ENCODE data around the gene SH2D3C. TPM values are rescaled to one million over a fixed set of nuclear protein-coding genes. Genes with fewer than 3 reads are reported as not detected.

Gene SH2D3C
- total and polyA plus RNA-seq, 2 of the 4 experiments (the other 2 are of a cell fraction) = under 0.01 to 0.24 TPM

GRCh38 chr9:127751269-127752054 lies 27.0 kb downstream of the SH2D3C start:
- Histone ChIP-seq H3K4me2 (ENCODE audit: low read depth, low read length) (no peak overlapping the region), H3K23ac (ENCODE audit: low read depth, low read length) (no peak overlapping the region), H4K91ac (ENCODE audit: insufficient read depth, low read depth, low read length) (no peak overlapping the region), H3K27ac (ENCODE audit: insufficient read depth, low read length) (no peak overlapping the region), H2AK5ac (ENCODE audit: low read depth, low read length) (no peak overlapping the region), H3K4me3 (ENCODE audit: insufficient read depth, low read depth, low read length) (no peak overlapping the region), H3K4me1 (ENCODE audit: control insufficient read depth, insufficient read depth, low read length) (no peaks in the 10 kb centered on the region), H3K4ac (ENCODE audit: low read depth, low read length) (no peak overlapping the region), H2BK15ac (ENCODE audit: low read depth, low read length) (no peak overlapping the region), H3K36me3 (ENCODE audit: control insufficient read depth, insufficient read depth, low read length) (no peaks in the 10 kb centered on the region), H3K9me1 (ENCODE audit: insufficient read depth, low read length) (peaks cover 3% of the 10 kb centered on the region; the same call in 1 of the 2 replicates), H2BK120ac (ENCODE audit: low read depth, low read length) (no peak overlapping the region), H2AFZ (replicated peaks; ENCODE audit: low read length, poor library complexity) (no peak overlapping the region), H4K5ac (ENCODE audit: low read depth, low read length) (no peak overlapping the region), H2BK20ac (ENCODE audit: low read depth, low read length) (no peak overlapping the region), H3K14ac (replicated peaks; ENCODE audit: low read depth, low read length) (no peak overlapping the region), H3K56ac (ENCODE audit: extremely low read depth, insufficient read depth, low read length) (no peak overlapping the region), H3K27me3 (ENCODE audit: control insufficient read depth, insufficient read depth, low read length) (peaks cover 73% of the 10 kb centered on the region), H3K79me1 (ENCODE audit: low read depth in 1 of 2, low read length in 2 of 2) (no peaks in the 10 kb centered on the region), H2BK5ac (ENCODE audit: low read depth, low read length, poor library complexity, severe bottlenecking) (no peak overlapping the region), H3K18ac (ENCODE audit: low read depth, low read length) (no peak overlapping the region), H3K9me3 (ENCODE audit: control insufficient read depth, insufficient read depth, low read length) (no peaks in the 10 kb centered on the region), H4K8ac (ENCODE audit: low read depth in 2 of 2, low read length in 2 of 2) (no peak overlapping the region), H2AK9ac (replicated peaks; ENCODE audit: low read depth, low read length, poor library complexity) (no peak overlapping the region), H3K9ac (ENCODE audit: low read depth, low read length) (no peak overlapping the region), H4K20me1 (ENCODE audit: insufficient read depth, low read length) (peaks cover 6% of the 10 kb centered on the region; the same call in 1 of the 2 replicates)
- no peak for TF ChIP-seq MXI1 (IDR thresholded peaks at IDR 0.05; ENCODE audit: borderline replicate concordance, low read depth, low read length)
- no peak for TF ChIP-seq CEBPB (IDR thresholded peaks at IDR 0.05; ENCODE audit: low read depth, low read length)
- no peak for TF ChIP-seq MAZ (IDR thresholded peaks at IDR 0.05; ENCODE audit: borderline replicate concordance, low read depth, low read length)
- TF ChIP-seq CTCF (conservative IDR thresholded peaks at IDR 0.05; ENCODE audit: low read depth, low read length) = no peak
- TF ChIP-seq MAFK (IDR thresholded peaks at IDR 0.05; ENCODE audit: low read depth, low read length) = no peak
- no peak for TF ChIP-seq RAD21 (IDR thresholded peaks at IDR 0.05; ENCODE audit: low read length)
- ChIA-PET POLR2A (ENCODE audit: unreplicated experiment) (no interaction called here), CTCF (no interaction called here)
- in situ Hi-C loops (cut with MboI; ENCODE audit: low sequenced_read_pairs) (no loop called here), dilution Hi-C loops (cut with HindIII; ENCODE audit: low sequenced_read_pairs, unreplicated experiment) (no loop called here), intact Hi-C loops (cut with micrococcal nuclease) (no loop called here)
- DNase-seq = no peak
- BruUV-seq (replicated peaks) = no TSS peak
- WGBS, 2 experiments (ENCODE audit: extremely low coverage in 2 of 2, insufficient read length in 1 of 2) = 80% methylated on average over 1 of the region's 10 CpGs; no CpG with 5 or more reads in 1 of the 2 experiments
- ATAC-seq (ENCODE audit: low read depth) = peak; percentile 79

All from IMR-90 (cell line).